ENCODE results near the gene MARCKS. TPM values are rescaled to one million over a fixed set of nuclear protein-coding genes. Genes with fewer than 3 reads are reported as not detected.

MARCKS gene
- total RNA-seq, 2 experiments from 2014 or later = 0.27 to 0.42 TPM

GRCh38 chr6:113854531-113855499 lies 2.3 kb upstream of the MARCKS start:
- POLR2A ChIA-PET = interaction anchor here (0.6 kb wide), 1 partner anchor 125 kb away, joined by 3 read pairs; no protein-coding TSS in a partner anchor
- H3K36me3 Mint-ChIP-seq (ENCODE audit: low read depth) = no peaks in the 10 kb centered on the region
- intact Hi-C loops (cut with DNase I, micrococcal nuclease) = loop anchor here in 1 of 2 experiments (5.0 kb wide), 1 partner anchor 223 kb away; no protein-coding TSS in a partner anchor
- H3K27ac Mint-ChIP-seq = no peak overlapping the region
- CTCF ChIA-PET = interaction anchor here (0.7 kb wide), 1 partner anchor 10 kb away, joined by 3 read pairs; no protein-coding TSS in a partner anchor
- DNase-seq (peak; percentile 50), ATAC-seq (no peak)
- H3K9me3 Mint-ChIP-seq (ENCODE audit: low read depth) = no peaks in the 10 kb centered on the region
- peaks cover 13% of the 10 kb centered on the region for H3K4me1 Mint-ChIP-seq
- H3K27me3 Mint-ChIP-seq = peaks cover 36% of the 10 kb centered on the region
- peak overlapping the region; percentile 61 for H3K4me3 Mint-ChIP-seq

GRCh38 chr6:113855500-113856374 lies 1.4 kb upstream of the MARCKS start:
- intact Hi-C loops (cut with DNase I, micrococcal nuclease) = loop anchor here (2.0 to 5.0 kb wide), 2 partner anchors 223 to 225 kb away; no protein-coding TSS in a partner anchor
- CTCF ChIA-PET = interaction anchor here (0.7 kb wide), 1 partner anchor 11 kb away, joined by 3 read pairs; no protein-coding TSS in a partner anchor
- Mint-ChIP-seq H3K27ac (no peak overlapping the region), H3K4me3 (no peak overlapping the region), H3K36me3 (ENCODE audit: low read depth) (no peaks in the 10 kb centered on the region), H3K27me3 (peaks cover 39% of the 10 kb centered on the region), H3K4me1 (peaks cover 13% of the 10 kb centered on the region), H3K9me3 (ENCODE audit: low read depth) (no peaks in the 10 kb centered on the region)
- POLR2A ChIA-PET = no interaction called here
- DNase-seq (peak; percentile 16), ATAC-seq (no peak)

- DNase-seq (no peak), ATAC-seq (no peak)
- Mint-ChIP-seq H3K27ac (no peak overlapping the region), H3K27me3 (peaks cover 40% of the 10 kb centered on the region), H3K9me3 (ENCODE audit: low read depth) (no peaks in the 10 kb centered on the region), H3K4me1 (peaks cover 13% of the 10 kb centered on the region), H3K36me3 (ENCODE audit: low read depth) (no peaks in the 10 kb centered on the region), H3K4me3 (no peak overlapping the region)
- intact Hi-C loops (cut with DNase I, micrococcal nuclease) = loop anchor here (2.0 to 5.0 kb wide), 2 partner anchors 224 to 225 kb away; no protein-coding TSS in a partner anchor
- ChIA-PET CTCF (no interaction called here), POLR2A (no interaction called here)
Observed at GRCh38 chr6:113856375-113856624, 845 bp upstream of the MARCKS start.

- peaks cover 39% of the 10 kb centered on the region for H3K27me3 Mint-ChIP-seq
- CTCF ChIA-PET = interaction anchor here (0.6 to 1.6 kb wide), 12 partner anchors 8 to 1842 kb away, joined by 3 to 11 read pairs (median 4); no protein-coding TSS in a partner anchor
Observed at GRCh38 chr6:113857556-113858479, 673 bp downstream of the MARCKS start.

GRCh38 chr6:113858480-113859348 lies 1.6 kb downstream of the MARCKS start:
- intact Hi-C loops (cut with DNase I, micrococcal nuclease) = loop anchor here (1.0 to 5.0 kb wide), 8 partner anchors 112 to 1772 kb away; partner anchors contain the start of genes FAM229B (in 1 of the 2), HDAC2 (in 1 of the 2) and TUBE1 (in 1 of the 2)
- no peak overlapping the region for H3K4me3 Mint-ChIP-seq
- no peak overlapping the region for H3K27ac Mint-ChIP-seq
- H3K36me3 Mint-ChIP-seq (ENCODE audit: low read depth) = no peaks in the 10 kb centered on the region
- POLR2A ChIA-PET = interaction anchor here (0.7 kb wide), 1 partner anchor 1573 kb away, joined by 3 read pairs; no protein-coding TSS in a partner anchor
- peaks cover 32% of the 10 kb centered on the region for H3K27me3 Mint-ChIP-seq
- peaks cover 13% of the 10 kb centered on the region for H3K4me1 Mint-ChIP-seq
- ATAC-seq (peak; percentile 95), DNase-seq (peak; percentile 89)
- CTCF ChIA-PET = interaction anchor here (0.6 to 1.6 kb wide), 17 partner anchors 9 to 1843 kb away, joined by 3 to 11 read pairs (median 3); no protein-coding TSS in a partner anchor
- no peaks in the 10 kb centered on the region for H3K9me3 Mint-ChIP-seq (ENCODE audit: low read depth)

More at GRCh38 chr6:113857556-113858479, 673 bp downstream of the MARCKS start:
- POLR2A ChIA-PET = interaction anchor here (0.7 kb wide), 1 partner anchor 1572 kb away, joined by 3 read pairs; no protein-coding TSS in a partner anchor
- no peak overlapping the region for H3K4me3 Mint-ChIP-seq
- no peak for ATAC-seq
- intact Hi-C loops (cut with DNase I, micrococcal nuclease) = loop anchor here (2.0 to 5.0 kb wide), 6 partner anchors 113 to 1771 kb away; partner anchors contain the start of genes FAM229B (in 1 of the 2), HDAC2 (in 1 of the 2) and TUBE1 (in 1 of the 2)
- no peak overlapping the region for H3K27ac Mint-ChIP-seq
- H3K4me1 Mint-ChIP-seq = peaks cover 13% of the 10 kb centered on the region
- DNase-seq = peak; percentile 31
- H3K9me3 Mint-ChIP-seq (ENCODE audit: low read depth) = no peaks in the 10 kb centered on the region
- no peaks in the 10 kb centered on the region for H3K36me3 Mint-ChIP-seq (ENCODE audit: low read depth)

GRCh38 chr6:113859349-113860180 lies 2.4 kb downstream of the MARCKS start:
- Mint-ChIP-seq H3K9me3 (ENCODE audit: low read depth) (no peaks in the 10 kb centered on the region), H3K27me3 (peaks cover 28% of the 10 kb centered on the region), H3K4me1 (peaks cover 11% of the 10 kb centered on the region), H3K4me3 (no peak overlapping the region), H3K36me3 (ENCODE audit: low read depth) (no peaks in the 10 kb centered on the region), H3K27ac (no peak overlapping the region)
- ChIA-PET CTCF (interaction anchor here (0.6 to 1.5 kb wide), 11 partner anchors 10 to 1679 kb away, joined by 3 to 11 read pairs (median 3); no protein-coding TSS in a partner anchor), POLR2A (no interaction called here)
- ATAC-seq (no peak), DNase-seq (no peak)
- intact Hi-C loops (cut with DNase I, micrococcal nuclease) = loop anchor here (1.0 to 5.0 kb wide), 8 partner anchors 111 to 1773 kb away; partner anchors contain the start of genes FAM229B (in 1 of the 2), HDAC2 (in 1 of the 2) and TUBE1 (in 1 of the 2)

- intact Hi-C loops (cut with DNase I, micrococcal nuclease) = no loop called here
- Mint-ChIP-seq H3K27me3 (peaks cover 27% of the 10 kb centered on the region), H3K4me1 (peaks cover 11% of the 10 kb centered on the region), H3K27ac (no peak overlapping the region), H3K36me3 (ENCODE audit: low read depth) (no peaks in the 10 kb centered on the region), H3K4me3 (no peak overlapping the region), H3K9me3 (ENCODE audit: low read depth) (no peaks in the 10 kb centered on the region)
- ATAC-seq (no peak), DNase-seq (no peak)
- ChIA-PET CTCF (interaction anchor here (0.6 kb wide), 1 partner anchor 556 kb away, joined by 3 read pairs; no protein-coding TSS in a partner anchor), POLR2A (no interaction called here)
Observed at GRCh38 chr6:113860181-113860955, 3.2 kb downstream of the MARCKS start.

GRCh38 chr6:113862112-113862511 lies 5.0 kb downstream of the MARCKS start:
- intact Hi-C loops (cut with DNase I, micrococcal nuclease) = no loop called here
- H3K4me3 Mint-ChIP-seq = no peak overlapping the region
- POLR2A ChIA-PET = no interaction called here

More at GRCh38 chr6:113862112-113862511, 5.0 kb downstream of the MARCKS start:
- CTCF ChIA-PET = no interaction called here
- Mint-ChIP-seq H3K9me3 (ENCODE audit: low read depth) (no peaks in the 10 kb centered on the region), H3K27me3 (peaks cover 30% of the 10 kb centered on the region), H3K27ac (no peak overlapping the region), H3K36me3 (ENCODE audit: low read depth) (no peaks in the 10 kb centered on the region), H3K4me1 (peaks cover 11% of the 10 kb centered on the region)
- ATAC-seq = no peak
- DNase-seq = no peak

Measured in activated CD4-positive, alpha-beta T cell treated with anti-CD3 and anti-CD28 coated beads for 36 hours (primary cell).